Endothelial cell of umbilical vein (primary cell): Measurements from ENCODE around the gene CCL13. TPM values are rescaled to one million over a fixed set of nuclear protein-coding genes. Genes with fewer than 3 reads are reported as not detected.

Source experiments
- BruUV-seq: library from RNA; stranded (reverse); fragments of 400-500 nt; replicated peaks from 2 replicates; lab custom pipeline; 2021; lab: Mats Ljungman, UMichigan
- CTCF ChIA-PET: fragments of 300-600, 350-600 bp; sonication (Branson Sonifier 250); formaldehyde crosslinking; loops from one replicate; lab custom pipeline; 2021; ENCODE audit warnings: antibody characterized with exemption, inconsistent platforms; lab: Charles Lee
- POLR2A ChIA-PET: fragments of 300-600, 350-600 bp; sonication (Branson Sonifier 250); formaldehyde crosslinking; loops from one replicate; lab custom pipeline; 2021; ENCODE audit warnings: antibody characterized with exemption, inconsistent platforms; lab: Charles Lee
- DNase-seq: peaks from one replicate; pipeline ENCODE4 v3.0.0-alpha.2; 2011; ENCODE audit warnings: low read depth, low spot score
- FAIRE-seq: peaks from 2 replicates; lab custom pipeline; 2011; peaks lifted over from hg19 to GRCh38; lab: Jason Lieb, UNC
- H2AFZ ChIP-seq: 2 replicates; pipeline ENCODE4 v1.6.0; 2012; ENCODE audit warnings: low read depth, low read length, control low read depth, inconsistent platforms
- H3K27ac ChIP-seq: 2 replicates; pipeline ENCODE4 v1.5.1; 2011; ENCODE audit warnings: low read depth, mild to moderate bottlenecking, control low read depth, low read length, moderate library complexity; ENCODE audit not compliant: insufficient read depth
- H3K27me3 ChIP-seq, 2 experiments: 2 replicates each; pipeline versions ENCODE4 v1.6.0 to v1.6.1; 2011; ENCODE audit warnings: low read length in 2 of 2, mixed read lengths in 1 of 2; ENCODE audit not compliant: control insufficient read depth in 2 of 2, insufficient read depth in 2 of 2
- H3K36me3 ChIP-seq, 2 experiments: 2 replicates in 1 of 2; 3 replicates in 1 of 2; pipeline ENCODE4 v1.5.1; 2011; ENCODE audit warnings: low read length in 2 of 2, mild to moderate bottlenecking in 1 of 2, moderate library complexity in 1 of 2; ENCODE audit not compliant: control insufficient read depth in 2 of 2, insufficient read depth in 2 of 2; ENCODE audit errors: extremely low read depth in 1 of 2
- H3K4me1 ChIP-seq: 3 replicates; pipeline ENCODE4 v1.5.1; 2011; ENCODE audit warnings: mild to moderate bottlenecking, low read length; ENCODE audit not compliant: control insufficient read depth, insufficient read depth; ENCODE audit errors: extremely low read depth
- H3K4me2 ChIP-seq: 2 replicates; pipeline ENCODE4 v1.6.1; 2011; ENCODE audit warnings: low read length, control low read depth, mixed read lengths; ENCODE audit not compliant: insufficient read depth
- H3K4me3 ChIP-seq, 3 experiments: fragments of 200-600 bp in 1 of 3; sonication (generic), shearing (Covaris generic) in 1 of 3; replicated peaks in 1 of 3; 2 replicates each; pipeline ENCODE4 v1.5.1; 2011 to 2016; ENCODE audit warnings: control low read depth in 3 of 3, low read length in 3 of 3, mild to moderate bottlenecking in 2 of 3, inconsistent platforms in 1 of 3, low read depth in 1 of 3, moderate library complexity in 1 of 3; ENCODE audit not compliant: insufficient read depth in 1 of 3
- H3K79me2 ChIP-seq: 2 replicates; pipeline ENCODE4 v1.6.0; 2012; ENCODE audit warnings: low read length, inconsistent platforms; ENCODE audit not compliant: control insufficient read depth, insufficient read depth
- H3K9ac ChIP-seq: replicated peaks from 2 replicates; pipeline ENCODE3; 2011; ENCODE audit warnings: low read length, control low read depth; ENCODE audit not compliant: insufficient read depth; ENCODE audit errors: extremely low read depth
- H3K9me1 ChIP-seq: replicated peaks from 3 replicates; pipeline ENCODE4 v1.6.0; 2011; ENCODE audit warnings: mild to moderate bottlenecking, low read length; ENCODE audit not compliant: control insufficient read depth, insufficient read depth; ENCODE audit errors: extremely low read depth
- H3K9me3 ChIP-seq: replicated peaks from 2 replicates; pipeline ENCODE4 v1.5.1; 2012; ENCODE audit warnings: low read length, inconsistent platforms; ENCODE audit not compliant: control insufficient read depth, insufficient read depth
- H4K20me1 ChIP-seq: replicated peaks from 2 replicates; pipeline ENCODE3; 2011; ENCODE audit warnings: mild to moderate bottlenecking, low read length; ENCODE audit not compliant: control insufficient read depth, insufficient read depth; ENCODE audit errors: extremely low read depth
- EZH2 ChIP-seq: IDR thresholded peaks from 2 replicates; pipeline ENCODE4 v1.6.1; 2012; ENCODE audit warnings: borderline replicate concordance, low read depth, mild to moderate bottlenecking, moderate library complexity, low read length, inconsistent platforms; ENCODE audit not compliant: severe bottlenecking
- FOS ChIP-seq: IDR thresholded peaks from 2 replicates; pipeline ENCODE4 v1.6.1; 2011; ENCODE audit warnings: mild to moderate bottlenecking, low read length, moderate library complexity, borderline replicate concordance; ENCODE audit not compliant: insufficient read depth
- GATA2 ChIP-seq: IDR thresholded peaks from 2 replicates; pipeline ENCODE4 v1.7.0; 2011; ENCODE audit warnings: low read depth, mild to moderate bottlenecking, moderate library complexity, mixed read lengths, low read length; ENCODE audit not compliant: insufficient read length, insufficient read depth
- JUN ChIP-seq: IDR thresholded peaks from 2 replicates; pipeline ENCODE4 v1.6.1; 2011; ENCODE audit warnings: borderline replicate concordance, low read depth; ENCODE audit not compliant: insufficient read length, insufficient read depth
- MAX ChIP-seq: IDR thresholded peaks from 2 replicates; pipeline ENCODE4 v1.6.1; 2011; ENCODE audit not compliant: insufficient read depth, insufficient read length
- MYC ChIP-seq: IDR thresholded peaks from one replicate; pipeline ENCODE4 v1.6.1; 2011; ENCODE audit warnings: mild to moderate bottlenecking, low read depth, low read length
- POLR2A ChIP-seq: IDR thresholded peaks from 2 replicates; pipeline ENCODE4 v1.6.1; 2012; ENCODE audit warnings: low read depth, mild to moderate bottlenecking, control low read depth, low read length
- POLR2AphosphoS5 ChIP-seq: IDR thresholded peaks from 2 replicates; pipeline ENCODE4 v1.6.1; 2012; ENCODE audit warnings: low read depth, mild to moderate bottlenecking, control low read depth, low read length, moderate library complexity; ENCODE audit not compliant: insufficient read depth
- dilution Hi-C: fragments of 300-500 bp; cut with MboI; formaldehyde crosslinking; loops from one replicate; pipeline ENCODE4 v1.15.0; 2019; ENCODE audit warnings: low sequenced_read_pairs; ENCODE audit not compliant: extremely low pct_ligation_motif_present
- intact Hi-C: fragments of 100-400 bp; cut with micrococcal nuclease; formaldehyde crosslinking; loops from one replicate; pipeline ENCODE4 v1.10.0; 2022
- polyA plus RNA-seq, 4 experiments: library from polyadenylated mRNA; depleted of rRNA in 3 of 4; stranded (reverse) in 3 of 4; unstranded in 1 of 4; fragments of >200 nt; gene quantifications; 2 replicates each; pipeline versions ENCODE4 v1.2.1 to v1.2.3, GENCODE V29; 2011 to 2012; ENCODE audit warnings: missing spikeins in 1 of 4
- total RNA-seq: library from RNA; stranded (reverse); gene quantifications from 2 replicates; pipeline ENCODE4 v1.2.3, GENCODE V29; 2021
- TF ChIP-seq, protein P1 (sequence below), 2 donors: IDR thresholded peaks; 1 replicate in 1 of 2; 2 replicates in 1 of 2; pipeline ENCODE4 v1.5.1; 2011; ENCODE audit warnings: low read length in 2 of 2, mild to moderate bottlenecking in 2 of 2, moderate library complexity in 2 of 2, control low read depth in 1 of 2, inconsistent platforms in 1 of 2, low read depth in 1 of 2; ENCODE audit not compliant: insufficient read depth in 1 of 2; ENCODE audit errors: extremely low read depth in 1 of 2

Gene CCL13
- total and polyA plus RNA-seq, 2 donors (not counting 3 experiments of a cell fraction or from before 2014, with no cell fraction given) = not detected

DNA sequence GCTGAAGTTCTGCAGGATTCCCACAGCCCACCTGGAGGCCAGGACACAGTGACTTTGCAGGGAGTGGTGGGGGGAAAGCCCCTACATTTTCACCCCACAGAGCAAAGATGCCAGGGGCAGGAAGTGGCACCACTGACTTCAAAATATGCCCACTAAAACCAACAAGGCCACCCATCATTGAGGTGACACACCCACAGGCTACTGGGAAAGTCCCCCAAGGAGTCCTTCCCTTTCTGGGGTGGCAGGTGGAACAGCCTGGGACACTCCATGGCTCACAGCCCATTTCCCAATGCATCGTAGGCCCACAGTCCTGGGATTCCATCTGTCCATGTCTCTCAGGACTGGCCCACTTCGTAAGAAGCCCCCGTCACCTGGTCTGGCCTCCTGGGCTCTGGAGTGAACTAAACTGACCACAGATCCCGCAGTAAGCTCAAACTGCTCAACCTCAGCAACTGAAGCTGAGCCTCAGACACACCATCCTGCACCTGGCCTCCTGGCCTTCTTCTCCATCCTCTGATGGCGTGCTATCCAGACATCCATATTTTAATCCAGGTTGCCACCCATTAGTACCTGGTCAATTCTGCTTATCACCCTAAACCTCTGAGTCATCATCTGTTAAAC, 14.2 kb downstream of the CCL13 start:
- H4K20me1 ChIP-seq = no peaks in the 10 kb centered on the region
- peaks cover 0 to 2% of the 10 kb centered on the region in 2 experiments for H3K27me3 ChIP-seq
- no peak overlapping the region for H3K4me2 ChIP-seq
- no TSS peak for BruUV-seq
- DNase-seq = no peak
- ChIA-PET CTCF (no interaction called here), POLR2A (no interaction called here)
- no peak overlapping the region for H3K4me3 ChIP-seq
- no peaks in the 10 kb centered on the region for H3K9me3 ChIP-seq
- no peak overlapping the region for H3K27ac ChIP-seq
- no peak overlapping the region for H2AFZ ChIP-seq
- H3K36me3 ChIP-seq = no peaks in the 10 kb centered on the region
- H3K79me2 ChIP-seq = no peaks in the 10 kb centered on the region
- TF ChIP-seq POLR2A = no peak
- no peak for TF ChIP-seq GATA2
- TF ChIP-seq, protein P1, sequence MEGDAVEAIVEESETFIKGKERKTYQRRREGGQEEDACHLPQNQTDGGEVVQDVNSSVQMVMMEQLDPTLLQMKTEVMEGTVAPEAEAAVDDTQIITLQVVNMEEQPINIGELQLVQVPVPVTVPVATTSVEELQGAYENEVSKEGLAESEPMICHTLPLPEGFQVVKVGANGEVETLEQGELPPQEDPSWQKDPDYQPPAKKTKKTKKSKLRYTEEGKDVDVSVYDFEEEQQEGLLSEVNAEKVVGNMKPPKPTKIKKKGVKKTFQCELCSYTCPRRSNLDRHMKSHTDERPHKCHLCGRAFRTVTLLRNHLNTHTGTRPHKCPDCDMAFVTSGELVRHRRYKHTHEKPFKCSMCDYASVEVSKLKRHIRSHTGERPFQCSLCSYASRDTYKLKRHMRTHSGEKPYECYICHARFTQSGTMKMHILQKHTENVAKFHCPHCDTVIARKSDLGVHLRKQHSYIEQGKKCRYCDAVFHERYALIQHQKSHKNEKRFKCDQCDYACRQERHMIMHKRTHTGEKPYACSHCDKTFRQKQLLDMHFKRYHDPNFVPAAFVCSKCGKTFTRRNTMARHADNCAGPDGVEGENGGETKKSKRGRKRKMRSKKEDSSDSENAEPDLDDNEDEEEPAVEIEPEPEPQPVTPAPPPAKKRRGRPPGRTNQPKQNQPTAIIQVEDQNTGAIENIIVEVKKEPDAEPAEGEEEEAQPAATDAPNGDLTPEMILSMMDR (IDR thresholded peaks at IDR 0.05; ENCODE audit: extremely low read depth in 1 of 2, insufficient read depth in 1 of 2, low read depth in 1 of 2, low read length in 2 of 2) = no peak
- TF ChIP-seq EZH2 = no peak
- TF ChIP-seq FOS = no peak
- no peak for TF ChIP-seq JUN
- TF ChIP-seq MAX = no peak
- no peak for TF ChIP-seq MYC
- no peak for TF ChIP-seq POLR2AphosphoS5
- H3K9ac ChIP-seq = no peak overlapping the region
- dilution Hi-C loops (no loop called here), intact Hi-C loops (no loop called here)
- no peaks in the 10 kb centered on the region for H3K9me1 ChIP-seq
- no peak for FAIRE-seq
- H3K4me1 ChIP-seq = peaks cover 8% of the 10 kb centered on the region
